Upper lobe of left lung (tissue), 4 donors: ENCODE results near the gene ZSCAN25.

Experiments used
- EP300 ChIP-seq, 4 donors: sonication (generic); formaldehyde crosslinking; IDR thresholded peaks; one replicate each; pipeline ENCODE4 v1.5.1; 2017; ENCODE audit warnings: antibody characterized with exemption in 4 of 4, control low read depth in 2 of 4
- POLR2AphosphoS5 ChIP-seq, 2 donors: sonication (generic); formaldehyde crosslinking; IDR thresholded peaks; one replicate each; pipeline ENCODE4 v1.5.1; 2017; ENCODE audit warnings: antibody characterized with exemption in 2 of 2
- TF ChIP-seq, protein P1 (sequence below), 6 experiments: fragments of 450-650 bp in 4 of 6; fragments of 200-600 bp in 2 of 6; sonication (generic) in 2 of 6; IDR thresholded peaks; one replicate each; pipeline ENCODE4 v1.5.1; 2016 to 2019; ENCODE audit warnings: antibody characterized with exemption in 6 of 6

DNA sequence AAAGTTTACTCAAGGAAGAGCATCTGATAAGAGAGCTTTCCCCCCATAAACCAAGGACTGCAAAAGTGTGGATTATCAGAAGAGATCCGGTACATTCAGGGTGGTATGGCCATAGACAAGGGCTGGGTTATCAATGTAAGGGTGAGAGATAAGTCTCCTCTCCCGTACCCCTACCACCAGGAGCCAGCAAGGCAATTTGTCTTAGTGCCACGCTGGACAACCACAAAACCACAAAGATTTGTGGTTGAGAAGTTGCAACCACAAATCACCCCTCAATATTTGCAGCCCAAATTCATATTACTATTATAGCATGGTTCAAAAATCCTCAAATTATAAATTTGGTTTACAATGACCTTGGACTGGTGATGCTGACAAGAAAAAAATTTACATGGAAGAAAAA is 2.3 kb upstream of the ZSCAN25 start:
- TF ChIP-seq POLR2AphosphoS5 (IDR thresholded peaks at IDR 0.05) = no peak
- TF ChIP-seq, protein P1, sequence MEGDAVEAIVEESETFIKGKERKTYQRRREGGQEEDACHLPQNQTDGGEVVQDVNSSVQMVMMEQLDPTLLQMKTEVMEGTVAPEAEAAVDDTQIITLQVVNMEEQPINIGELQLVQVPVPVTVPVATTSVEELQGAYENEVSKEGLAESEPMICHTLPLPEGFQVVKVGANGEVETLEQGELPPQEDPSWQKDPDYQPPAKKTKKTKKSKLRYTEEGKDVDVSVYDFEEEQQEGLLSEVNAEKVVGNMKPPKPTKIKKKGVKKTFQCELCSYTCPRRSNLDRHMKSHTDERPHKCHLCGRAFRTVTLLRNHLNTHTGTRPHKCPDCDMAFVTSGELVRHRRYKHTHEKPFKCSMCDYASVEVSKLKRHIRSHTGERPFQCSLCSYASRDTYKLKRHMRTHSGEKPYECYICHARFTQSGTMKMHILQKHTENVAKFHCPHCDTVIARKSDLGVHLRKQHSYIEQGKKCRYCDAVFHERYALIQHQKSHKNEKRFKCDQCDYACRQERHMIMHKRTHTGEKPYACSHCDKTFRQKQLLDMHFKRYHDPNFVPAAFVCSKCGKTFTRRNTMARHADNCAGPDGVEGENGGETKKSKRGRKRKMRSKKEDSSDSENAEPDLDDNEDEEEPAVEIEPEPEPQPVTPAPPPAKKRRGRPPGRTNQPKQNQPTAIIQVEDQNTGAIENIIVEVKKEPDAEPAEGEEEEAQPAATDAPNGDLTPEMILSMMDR (IDR thresholded peaks at IDR 0.05) = no peak
- TF ChIP-seq EP300 (IDR thresholded peaks at IDR 0.05) = no peak
